ENCODE results near the gene BAIAP2L1. TPM values are rescaled to one million over a fixed set of nuclear protein-coding genes. Genes with fewer than 3 reads are reported as not detected.
"Not testable (repeated sequence)": the region's sequence is repeated elsewhere in the genome, so short reads cannot be mapped to it uniquely, and the experiment has no call there.

The BAIAP2L1 gene, protein sequence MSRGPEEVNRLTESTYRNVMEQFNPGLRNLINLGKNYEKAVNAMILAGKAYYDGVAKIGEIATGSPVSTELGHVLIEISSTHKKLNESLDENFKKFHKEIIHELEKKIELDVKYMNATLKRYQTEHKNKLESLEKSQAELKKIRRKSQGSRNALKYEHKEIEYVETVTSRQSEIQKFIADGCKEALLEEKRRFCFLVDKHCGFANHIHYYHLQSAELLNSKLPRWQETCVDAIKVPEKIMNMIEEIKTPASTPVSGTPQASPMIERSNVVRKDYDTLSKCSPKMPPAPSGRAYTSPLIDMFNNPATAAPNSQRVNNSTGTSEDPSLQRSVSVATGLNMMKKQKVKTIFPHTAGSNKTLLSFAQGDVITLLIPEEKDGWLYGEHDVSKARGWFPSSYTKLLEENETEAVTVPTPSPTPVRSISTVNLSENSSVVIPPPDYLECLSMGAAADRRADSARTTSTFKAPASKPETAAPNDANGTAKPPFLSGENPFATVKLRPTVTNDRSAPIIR
- total RNA-seq: under 1 TPM; 0.55 to 0.82 TPM
- total RNA-seq: 1.4 to 2.1 reads per million in 2 donors

DNA sequence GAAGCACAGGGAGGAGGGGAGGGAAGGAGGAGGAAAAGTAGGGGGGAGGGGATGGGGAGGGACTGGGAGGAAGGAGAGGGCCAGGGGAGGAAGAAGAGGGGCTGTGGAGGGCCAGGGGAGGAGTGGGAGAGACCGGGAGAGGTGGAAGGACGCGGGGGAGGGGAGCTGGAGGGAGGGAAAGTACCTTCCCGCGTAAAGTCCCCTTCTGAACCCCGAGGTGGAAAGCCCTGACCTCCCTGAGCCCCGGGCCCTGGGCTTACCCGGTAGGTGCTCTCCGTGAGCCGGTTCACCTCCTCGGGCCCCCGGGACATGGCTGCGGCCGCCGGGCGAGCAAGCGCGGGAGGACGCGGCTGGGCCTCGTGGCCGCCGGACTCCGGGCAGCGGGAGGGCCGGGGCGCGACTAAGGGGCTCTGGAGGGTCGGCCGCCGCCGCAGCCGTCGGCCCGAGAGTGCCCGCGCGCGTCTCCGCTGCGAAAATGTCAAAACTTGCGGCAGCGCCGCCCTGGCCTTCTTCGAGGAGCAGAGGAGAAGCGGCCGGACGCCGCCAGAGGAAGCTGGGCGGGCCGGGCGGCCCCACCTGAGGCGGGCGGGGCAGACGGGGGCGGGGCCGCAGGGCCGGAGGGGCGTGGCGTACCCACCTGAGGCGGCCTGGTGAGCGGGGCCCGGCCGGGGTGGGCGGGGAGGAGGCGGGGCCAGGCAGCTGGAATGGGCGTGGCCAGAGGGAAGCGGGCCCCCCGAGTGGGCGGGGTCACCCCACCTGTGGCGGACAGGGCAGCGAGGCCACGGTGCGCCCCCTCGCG, at the start of gene BAIAP2L1:
BAIAP2L1 (minus strand) TSS at position 549 of the 799 bp plus-strand sequence; CDS start at position 311, 238 bp downstream.
- no peaks in the 10 kb centered on the region for H3K9me3 ChIP-seq (ENCODE audit: control insufficient read depth, low read length, poor library complexity, severe bottlenecking)
- ATAC-seq (peak; percentile 87), DNase-seq (peak; percentile 66 to 76 (median 75))
- Mint-ChIP-seq H3K27ac (peak within 1 kb of the TSS; percentile 14), H3K27me3 (peaks cover 17% of the 10 kb centered on the region), H3K4me1 (peaks cover 2% of the 10 kb centered on the region), H3K4me3 (peak within 1 kb of the TSS; percentile 73), H3K36me3 (ENCODE audit: low read depth) (no peaks in the 10 kb centered on the region)

DNA sequence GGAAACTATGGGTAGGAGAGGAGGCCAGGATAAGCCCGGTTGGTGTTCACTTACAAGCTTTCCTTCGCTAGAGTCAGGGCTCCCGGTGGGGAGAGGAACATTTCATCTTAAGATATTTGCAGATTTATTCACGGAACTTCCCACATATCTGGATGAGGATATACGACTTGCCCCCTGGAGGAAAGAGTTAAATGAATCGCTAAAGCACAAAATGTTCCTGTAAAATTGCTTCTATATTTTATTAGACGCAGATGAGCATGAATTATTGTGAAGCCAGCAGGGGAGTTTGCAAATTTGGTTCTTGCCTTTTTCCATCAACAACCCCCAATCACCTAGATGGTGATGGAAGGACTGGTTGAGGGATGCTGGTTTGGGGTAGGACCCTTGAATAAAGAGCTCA, 47.9 kb upstream of the BAIAP2L1 start:
- Mint-ChIP-seq H3K4me1 (no peaks in the 10 kb centered on the region), H3K4me3 (no peak overlapping the region)

GRCh38 chr7:98440992-98441391, 40.1 kb upstream of the BAIAP2L1 start:
- not testable (repeated sequence) for ATAC-seq
- H3K27me3 Mint-ChIP-seq: peaks cover 10% of the 10 kb centered on the region

More for the DNA sequence above, 47.9 kb upstream of the BAIAP2L1 start:
- ATAC-seq: no peak
- Mint-ChIP-seq H3K27ac (no peak overlapping the region), H3K27me3 (peaks cover 10% of the 10 kb centered on the region), H3K36me3 (ENCODE audit: low read depth) (peaks cover 3% of the 10 kb centered on the region)
- no peaks in the 10 kb centered on the region for H3K9me3 ChIP-seq (ENCODE audit: control insufficient read depth, low read length, poor library complexity, severe bottlenecking)
- DNase-seq: no peak

DNA sequence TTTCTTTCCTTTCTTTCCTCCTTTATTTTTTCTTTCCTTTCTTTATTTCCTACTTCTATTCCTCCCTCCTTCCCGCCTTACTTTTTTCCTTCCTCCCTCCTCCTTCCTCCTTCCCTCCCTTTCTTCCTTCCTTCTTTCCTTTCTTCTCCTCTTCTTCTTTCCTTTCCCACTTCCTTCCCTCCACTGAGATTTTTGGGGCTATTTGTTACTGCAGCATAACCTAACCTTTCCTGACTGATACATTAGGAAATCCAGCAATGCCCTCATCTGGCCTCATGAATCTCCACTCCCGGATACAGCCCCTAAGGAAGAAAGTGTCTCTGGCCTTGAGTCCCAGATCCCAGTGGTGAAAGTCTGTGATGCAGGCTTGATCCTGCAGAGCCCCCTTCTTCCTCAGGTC, 38.6 kb upstream of the BAIAP2L1 start:
- Mint-ChIP-seq H3K4me1 (peaks cover 8% of the 10 kb centered on the region), H3K4me3 (no peak overlapping the region), H3K36me3 (ENCODE audit: low read depth) (peaks cover 7% of the 10 kb centered on the region), H3K27me3 (peaks cover 14% of the 10 kb centered on the region), H3K27ac (no peak overlapping the region)
- H3K9me3 ChIP-seq (ENCODE audit: control insufficient read depth, low read length, poor library complexity, severe bottlenecking): no peaks in the 10 kb centered on the region
- no peak for ATAC-seq
- no peak for DNase-seq

More at GRCh38 chr7:98440992-98441391, 40.1 kb upstream of the BAIAP2L1 start:
- DNase-seq; H3K36me3 Mint-ChIP-seq (ENCODE audit: low read depth); H3K4me3 Mint-ChIP-seq; H3K9me3 ChIP-seq (ENCODE audit: control insufficient read depth, low read length, poor library complexity, severe bottlenecking); H3K27ac Mint-ChIP-seq; H3K4me1 Mint-ChIP-seq: not testable (repeated sequence)

GRCh38 chr7:98434087-98434486, 33.2 kb upstream of the BAIAP2L1 start:
- H3K4me3 Mint-ChIP-seq: no peak overlapping the region
- ATAC-seq (no peak), DNase-seq (no peak)
- H3K27ac Mint-ChIP-seq: no peak overlapping the region
- no peaks in the 10 kb centered on the region for H3K9me3 ChIP-seq (ENCODE audit: control insufficient read depth, low read length, poor library complexity, severe bottlenecking)
- peaks cover 8% of the 10 kb centered on the region for H3K4me1 Mint-ChIP-seq
- peaks cover 16% of the 10 kb centered on the region for H3K27me3 Mint-ChIP-seq
- no peaks in the 10 kb centered on the region for H3K36me3 Mint-ChIP-seq (ENCODE audit: low read depth)

DNA sequence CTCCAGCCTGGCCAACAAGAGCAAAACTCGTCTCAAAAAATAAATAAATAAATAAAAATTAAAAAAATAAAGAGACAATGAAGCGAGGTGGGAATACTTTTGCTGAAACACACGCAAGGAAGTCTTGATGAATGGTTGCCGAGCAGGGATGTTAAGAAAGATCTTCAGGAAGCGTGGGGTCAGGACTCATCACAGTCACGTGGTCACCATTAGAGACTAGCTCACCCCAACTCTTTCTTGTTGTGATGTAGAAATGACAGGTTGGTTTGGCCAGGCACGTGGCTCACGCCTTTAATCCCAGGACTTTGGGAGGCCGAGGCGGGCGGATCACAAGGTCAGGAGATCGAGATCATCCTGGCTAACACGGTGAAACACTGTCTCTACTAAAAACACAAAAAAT, 28.9 kb upstream of the BAIAP2L1 start:
- Mint-ChIP-seq H3K4me3 (no peak overlapping the region), H3K27ac (no peak overlapping the region), H3K4me1 (no peaks in the 10 kb centered on the region), H3K36me3 (ENCODE audit: low read depth) (no peaks in the 10 kb centered on the region), H3K27me3 (peaks cover 18% of the 10 kb centered on the region)
- ATAC-seq (no peak), DNase-seq (no peak)
- H3K9me3 ChIP-seq (ENCODE audit: control insufficient read depth, low read length, poor library complexity, severe bottlenecking): no peaks in the 10 kb centered on the region

GRCh38 chr7:98423043-98423442, 22.2 kb upstream of the BAIAP2L1 start:
- no peaks in the 10 kb centered on the region for H3K9me3 ChIP-seq (ENCODE audit: control insufficient read depth, low read length, poor library complexity, severe bottlenecking)
- H3K4me1 Mint-ChIP-seq: no peaks in the 10 kb centered on the region
- H3K4me3 Mint-ChIP-seq: no peak overlapping the region
- H3K36me3 Mint-ChIP-seq (ENCODE audit: low read depth): peaks cover 2% of the 10 kb centered on the region
- H3K27me3 Mint-ChIP-seq: peaks cover 36% of the 10 kb centered on the region
- ATAC-seq (no peak), DNase-seq (no peak)
- no peak overlapping the region for H3K27ac Mint-ChIP-seq

DNA sequence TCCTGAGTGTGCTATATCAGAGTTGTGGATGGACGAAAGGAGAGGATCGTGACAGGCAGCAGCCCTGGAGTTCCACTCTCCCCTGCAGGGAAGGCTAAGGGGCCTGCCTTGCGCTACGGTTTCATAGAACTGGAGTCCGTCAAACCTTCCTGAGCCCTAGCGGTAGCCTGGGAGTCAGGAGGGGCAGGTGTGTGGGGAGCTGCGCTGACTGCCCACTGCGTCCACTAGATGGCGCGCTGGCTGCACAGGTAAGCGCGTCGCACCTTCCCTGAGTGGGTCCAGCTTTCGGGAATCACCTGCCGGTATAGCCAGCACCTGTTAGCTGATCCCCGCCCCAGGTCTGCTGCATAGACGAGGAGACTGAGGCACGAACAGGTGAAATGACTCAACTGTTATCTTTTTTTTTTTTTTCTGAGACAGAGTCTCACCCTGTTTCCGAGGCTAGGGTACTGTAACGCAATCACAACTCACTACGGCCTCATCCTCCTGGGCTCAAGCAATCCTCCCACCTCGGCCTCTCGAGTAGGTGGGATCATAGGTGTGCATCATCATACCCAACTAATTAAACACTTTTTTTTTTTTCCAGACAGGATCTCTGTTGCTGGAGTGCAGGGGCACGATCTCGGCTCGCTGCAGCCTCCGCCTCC, 20.2 kb upstream of the BAIAP2L1 start:
- H3K4me1 Mint-ChIP-seq: no peaks in the 10 kb centered on the region
- H3K4me3 Mint-ChIP-seq: no peak overlapping the region
- H3K27me3 Mint-ChIP-seq: peaks cover 45% of the 10 kb centered on the region
- ATAC-seq (peak; percentile 87), DNase-seq (peak; percentile 41 to 55 (median 48))
- peaks cover 2% of the 10 kb centered on the region for H3K36me3 Mint-ChIP-seq (ENCODE audit: low read depth)
- no peak overlapping the region for H3K27ac Mint-ChIP-seq
- H3K9me3 ChIP-seq (ENCODE audit: control insufficient read depth, low read length, poor library complexity, severe bottlenecking): no peaks in the 10 kb centered on the region

- H3K27ac Mint-ChIP-seq; ATAC-seq; H3K4me3 Mint-ChIP-seq; H3K36me3 Mint-ChIP-seq (ENCODE audit: low read depth); DNase-seq; H3K9me3 ChIP-seq (ENCODE audit: control insufficient read depth, low read length, poor library complexity, severe bottlenecking); H3K4me1 Mint-ChIP-seq: not testable (repeated sequence)
- H3K27me3 Mint-ChIP-seq: peaks cover 41% of the 10 kb centered on the region
Measured at GRCh38 chr7:98419988-98420387, 19.1 kb upstream of the BAIAP2L1 start.

GRCh38 chr7:98419316-98419691, 18.4 kb upstream of the BAIAP2L1 start:
- not testable (repeated sequence) for H3K27ac Mint-ChIP-seq; DNase-seq; H3K36me3 Mint-ChIP-seq (ENCODE audit: low read depth); ATAC-seq; H3K4me1 Mint-ChIP-seq; H3K4me3 Mint-ChIP-seq; H3K9me3 ChIP-seq (ENCODE audit: control insufficient read depth, low read length, poor library complexity, severe bottlenecking)
- peaks cover 38% of the 10 kb centered on the region for H3K27me3 Mint-ChIP-seq

GRCh38 chr7:98418636-98419315, 17.9 kb upstream of the BAIAP2L1 start:
- H3K36me3 Mint-ChIP-seq (ENCODE audit: low read depth): peaks cover 5% of the 10 kb centered on the region
- H3K27me3 Mint-ChIP-seq: peaks cover 33% of the 10 kb centered on the region
- no peaks in the 10 kb centered on the region for H3K9me3 ChIP-seq (ENCODE audit: control insufficient read depth, low read length, poor library complexity, severe bottlenecking)
- H3K27ac Mint-ChIP-seq: no peak overlapping the region
- DNase-seq: no peak
- no peaks in the 10 kb centered on the region for H3K4me1 Mint-ChIP-seq
- no peak for ATAC-seq
- H3K4me3 Mint-ChIP-seq: no peak overlapping the region

DNA sequence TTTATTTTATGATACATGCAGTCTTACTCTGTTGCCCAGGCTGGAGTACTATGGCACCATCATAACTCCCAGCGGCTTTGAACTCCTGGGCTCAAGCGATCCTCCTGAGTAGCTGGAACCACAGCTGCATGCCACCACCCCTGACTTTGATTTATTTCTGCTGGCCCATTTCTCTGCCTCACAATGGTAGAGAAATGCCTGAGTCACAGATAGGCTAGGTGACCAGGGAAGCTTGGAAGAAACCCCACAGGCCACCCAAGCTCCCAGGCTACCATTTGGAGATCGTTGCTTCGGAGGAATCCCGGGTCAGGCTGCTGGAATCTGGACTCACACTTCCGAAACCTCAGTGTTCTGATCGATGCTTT, 17.4 kb upstream of the BAIAP2L1 start:
- Mint-ChIP-seq H3K36me3 (ENCODE audit: low read depth) (peaks cover 4% of the 10 kb centered on the region), H3K27ac (no peak overlapping the region), H3K27me3 (peaks cover 28% of the 10 kb centered on the region), H3K4me3 (no peak overlapping the region), H3K4me1 (no peaks in the 10 kb centered on the region)
- no peaks in the 10 kb centered on the region for H3K9me3 ChIP-seq (ENCODE audit: control insufficient read depth, low read length, poor library complexity, severe bottlenecking)
- ATAC-seq (no peak), DNase-seq (no peak)
